IPS-18c (cell line): Measurements from ENCODE around the gene PIK3R4.

Experiments used
- H3K4me3 ChIP-seq: 2 replicates; pipeline ENCODE4 v1.7.0; 2013; ENCODE audit warnings: low read depth, mild to moderate bottlenecking, low read length, moderate library complexity; ENCODE audit not compliant: insufficient read depth
- H3K9me3 ChIP-seq: one replicate; pipeline ENCODE4 v1.6.1; 2013; ENCODE audit warnings: mild to moderate bottlenecking, low read length, moderate library complexity; ENCODE audit not compliant: control insufficient read depth, insufficient read depth

The PIK3R4 gene

DNA sequence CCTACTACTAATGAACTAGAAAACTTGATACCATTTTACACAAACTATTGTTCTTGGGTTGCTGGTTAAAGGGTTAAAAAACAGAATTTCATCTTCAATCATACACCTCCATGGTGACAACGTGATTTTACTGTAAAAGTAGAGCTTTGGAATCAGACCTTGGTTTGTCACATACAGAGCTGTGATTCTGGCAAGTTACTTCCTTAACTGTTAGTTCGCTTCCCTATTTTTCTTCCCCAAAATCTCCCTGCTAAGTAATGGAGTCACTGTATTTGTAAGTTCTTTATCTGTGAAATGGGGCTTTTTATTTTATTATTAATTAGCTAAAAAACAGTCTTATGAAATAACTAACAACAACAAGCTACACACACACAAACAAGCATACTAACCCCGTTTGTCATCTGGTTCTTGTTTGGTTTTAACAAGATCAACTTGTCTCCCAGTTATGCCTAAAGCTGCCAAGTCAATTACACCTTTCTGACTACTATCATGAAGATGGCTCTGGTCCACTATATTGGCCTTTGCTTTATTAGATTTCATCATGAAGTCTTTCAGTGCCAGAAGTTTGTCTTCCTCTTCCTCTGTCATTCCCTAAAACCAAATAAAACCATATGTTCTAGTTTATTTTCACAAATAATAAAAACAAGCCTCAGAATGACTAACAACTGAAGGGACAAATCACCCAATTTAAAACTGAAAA is 38.6 kb downstream of the PIK3R4 start:
- Histone ChIP-seq H3K9me3 (no peaks in the 10 kb centered on the region), H3K4me3 (no peak overlapping the region)

DNA sequence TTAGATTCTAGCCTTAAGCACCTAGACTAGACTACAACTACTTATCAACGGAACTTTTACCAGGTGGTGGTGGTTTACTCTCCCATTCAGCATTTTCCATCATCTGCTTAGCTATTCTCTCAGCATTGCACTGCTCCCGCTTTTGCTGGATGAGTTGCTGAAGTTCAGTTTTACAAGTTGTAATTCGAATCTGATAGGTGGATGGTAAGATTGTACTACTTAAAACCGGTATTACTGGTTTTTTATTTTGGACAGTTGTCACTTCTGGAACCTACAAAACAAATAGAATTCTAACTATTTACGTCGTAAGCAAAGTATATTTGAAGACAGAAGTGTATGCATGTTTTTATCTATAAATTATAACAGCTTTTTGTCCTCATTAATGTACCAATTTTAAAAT is 41.1 kb downstream of the PIK3R4 start:
- Histone ChIP-seq H3K4me3 (no peak overlapping the region), H3K9me3 (peaks cover 2% of the 10 kb centered on the region)

DNA sequence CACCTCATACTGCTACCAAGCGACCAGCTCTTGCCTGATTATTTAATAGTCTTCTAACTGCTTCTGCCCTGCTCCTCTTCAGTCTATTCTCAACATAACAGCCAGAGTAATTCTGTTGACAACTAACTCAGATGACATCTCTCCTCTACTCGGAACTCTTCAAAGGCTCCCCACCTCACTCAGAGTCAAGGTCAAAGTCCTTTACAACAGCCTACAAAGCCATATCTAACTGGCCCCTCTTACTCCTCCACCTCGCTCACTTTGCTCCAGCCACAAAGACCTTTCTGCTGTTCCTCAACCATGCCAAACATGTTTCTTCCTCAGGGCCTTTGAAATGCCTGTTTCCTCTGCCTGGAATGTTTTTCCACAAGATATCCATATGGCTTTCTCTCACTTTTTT is 43.6 kb downstream of the PIK3R4 start:
- no peak overlapping the region for H3K4me3 ChIP-seq
- H3K9me3 ChIP-seq: peaks cover 2% of the 10 kb centered on the region

DNA sequence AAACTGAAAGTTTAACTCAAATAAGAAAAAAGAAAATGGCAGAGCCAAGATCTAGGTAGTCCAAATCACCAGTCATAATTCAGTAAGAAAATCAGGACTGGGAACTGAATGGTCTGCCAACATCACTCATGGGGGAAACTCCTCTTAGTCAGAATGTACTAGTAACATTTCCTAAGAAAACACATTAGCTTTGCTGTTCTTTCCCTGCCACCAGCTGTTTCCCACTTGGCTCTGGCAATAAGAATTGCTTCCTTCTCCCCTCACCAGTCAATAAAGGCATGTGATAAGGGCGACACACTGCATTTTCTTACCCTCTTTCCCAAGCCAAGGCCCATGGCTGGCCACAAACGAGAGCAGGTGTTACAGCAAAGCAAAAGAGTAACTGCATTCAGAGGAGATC is 46.1 kb downstream of the PIK3R4 start:
- Histone ChIP-seq H3K4me3 (no peak overlapping the region), H3K9me3 (peaks cover 2% of the 10 kb centered on the region)

DNA sequence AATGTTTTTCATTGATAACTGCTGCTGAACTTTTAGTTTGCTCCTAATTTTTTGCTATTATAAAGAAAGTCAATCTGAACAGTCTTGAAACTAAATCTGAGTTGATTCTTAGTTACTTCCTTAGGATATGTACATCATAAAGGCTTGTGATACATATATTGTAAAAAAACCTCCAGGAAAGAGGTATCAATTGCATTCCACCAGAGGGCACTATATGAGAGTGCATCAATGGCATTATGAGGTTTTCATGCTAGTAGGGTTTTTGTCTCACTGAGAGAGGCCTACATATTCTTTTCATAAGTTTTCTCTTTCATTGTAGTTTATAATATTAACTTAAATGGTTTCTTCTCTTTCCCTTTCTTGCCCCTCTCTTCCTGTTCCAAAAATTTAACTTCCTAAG is 46.9 kb downstream of the PIK3R4 start:
- H3K4me3 ChIP-seq: no peak overlapping the region
- peaks cover 2% of the 10 kb centered on the region for H3K9me3 ChIP-seq

DNA sequence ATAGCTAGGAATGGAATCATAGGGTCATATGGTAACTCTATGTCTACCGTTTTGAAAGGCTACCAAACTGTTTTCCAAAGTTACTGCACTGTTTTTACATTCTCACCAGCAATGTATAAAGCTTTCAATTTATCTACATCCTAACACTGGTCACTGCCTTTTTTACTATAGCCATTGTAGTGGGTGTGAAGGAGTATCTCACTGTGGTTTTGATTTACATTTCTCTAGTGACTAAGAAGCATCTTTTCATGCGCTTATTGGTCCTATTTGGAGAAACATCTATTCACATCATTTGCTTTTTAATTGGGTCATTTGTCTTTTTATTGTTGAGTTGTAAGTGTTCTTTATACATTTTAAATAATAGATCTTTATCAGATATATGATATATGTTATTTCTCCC is 53.3 kb downstream of the PIK3R4 start:
- no peaks in the 10 kb centered on the region for H3K9me3 ChIP-seq
- H3K4me3 ChIP-seq: no peak overlapping the region

DNA sequence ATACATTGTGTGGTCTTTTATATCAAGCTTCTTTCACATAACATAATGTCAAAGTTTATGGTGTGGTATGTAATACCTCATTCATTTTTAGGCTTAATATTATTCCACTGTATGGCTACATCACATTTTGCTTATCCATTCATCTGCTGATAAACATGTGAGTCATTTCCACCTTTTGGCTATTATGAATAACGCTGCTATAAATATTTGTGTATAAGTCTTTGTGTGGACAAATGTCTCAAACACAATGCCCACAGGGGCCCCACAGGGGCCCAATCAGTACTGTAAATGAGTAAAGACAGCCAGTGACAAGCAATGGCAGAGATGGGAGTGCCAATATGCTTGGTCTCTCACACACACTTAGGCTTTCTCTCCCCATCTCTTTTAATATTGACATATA is 54.2 kb downstream of the PIK3R4 start:
- Histone ChIP-seq H3K4me3 (no peak overlapping the region), H3K9me3 (no peaks in the 10 kb centered on the region)

DNA sequence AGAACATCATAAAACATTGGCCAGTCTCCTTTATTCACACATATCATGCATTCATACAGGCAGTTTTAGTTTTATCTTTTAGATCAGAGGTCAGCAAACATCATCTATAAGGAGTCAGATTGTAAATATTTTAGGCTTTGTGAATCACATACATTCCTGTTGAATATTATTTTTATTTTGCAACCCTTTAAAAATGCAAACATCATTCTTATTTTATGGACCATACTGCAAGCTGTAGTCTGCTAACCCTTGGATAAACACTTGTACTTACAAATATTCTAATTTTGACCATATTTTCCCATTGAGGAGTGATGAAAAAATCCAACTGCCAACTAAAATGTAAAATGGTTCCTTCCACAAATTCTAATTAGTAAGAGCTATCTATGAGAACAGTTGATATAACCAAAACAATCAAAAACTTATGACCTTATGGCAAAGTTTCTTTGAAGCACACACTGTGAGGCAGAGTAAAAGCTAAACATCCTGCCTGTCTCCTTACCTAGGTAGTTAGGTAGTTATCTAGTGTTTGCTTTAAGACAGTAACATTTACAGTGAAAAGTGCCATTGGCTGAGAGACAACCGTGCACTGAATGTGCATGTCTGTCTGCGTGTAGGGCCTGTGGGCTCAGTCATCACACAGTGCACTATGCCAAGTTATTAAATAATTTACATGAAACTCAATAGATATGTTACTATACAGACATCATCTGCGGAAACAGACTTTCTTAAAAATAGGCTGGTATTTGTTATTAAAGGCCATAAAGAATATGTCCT is 57.7 kb downstream of the PIK3R4 start:
- no peak overlapping the region for H3K4me3 ChIP-seq
- H3K9me3 ChIP-seq: no peaks in the 10 kb centered on the region

DNA sequence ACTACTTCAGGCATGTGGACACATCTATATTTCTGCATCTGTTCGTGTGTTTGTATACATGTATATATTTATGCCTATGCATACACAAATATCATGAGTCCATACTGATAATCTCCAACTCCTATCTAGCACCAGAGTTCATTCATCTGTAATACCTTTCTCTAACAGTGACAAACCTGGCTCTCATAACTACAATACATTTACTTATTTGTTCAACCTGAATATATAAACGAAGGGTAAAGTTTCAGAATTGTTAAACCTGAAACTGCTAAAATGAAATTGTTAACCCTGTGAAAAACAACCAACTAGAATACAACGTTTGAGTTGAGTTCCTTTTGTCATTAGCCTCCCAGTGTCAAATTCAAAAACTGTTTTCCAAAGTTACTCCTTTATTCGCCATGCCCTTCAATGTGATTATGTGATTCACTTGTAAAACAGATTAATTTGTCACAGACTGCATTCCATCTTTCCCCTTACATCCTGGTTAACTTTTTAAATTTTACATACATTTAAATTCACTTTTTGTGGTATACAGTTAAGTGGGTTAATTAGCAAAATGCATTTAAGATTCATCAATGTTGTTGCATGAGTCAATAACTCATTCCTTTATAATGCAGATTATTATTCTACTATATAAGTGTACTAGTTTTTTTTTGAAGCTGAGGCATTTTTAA is 58.5 kb downstream of the PIK3R4 start:
- Histone ChIP-seq H3K4me3 (no peak overlapping the region), H3K9me3 (no peaks in the 10 kb centered on the region)

DNA sequence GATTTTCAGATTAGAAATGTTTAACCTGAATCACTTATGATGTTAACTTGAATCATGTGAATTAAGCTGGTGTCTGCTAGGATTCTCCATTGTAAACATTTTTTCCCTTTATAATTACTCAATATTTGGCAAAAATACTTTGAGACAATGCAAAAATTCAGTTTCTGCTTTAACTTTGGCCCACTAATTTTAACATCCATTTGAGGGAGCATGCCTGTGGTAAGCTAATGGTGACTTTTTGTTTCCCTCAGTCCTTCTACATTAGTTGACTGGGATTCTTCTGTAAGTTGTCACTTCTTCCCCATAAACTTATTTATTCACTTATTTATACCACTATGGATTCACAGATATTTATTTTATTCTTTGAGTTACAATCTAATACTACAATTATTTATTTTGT is 59.3 kb downstream of the PIK3R4 start:
- H3K9me3 ChIP-seq: no peaks in the 10 kb centered on the region
- H3K4me3 ChIP-seq: no peak overlapping the region

DNA sequence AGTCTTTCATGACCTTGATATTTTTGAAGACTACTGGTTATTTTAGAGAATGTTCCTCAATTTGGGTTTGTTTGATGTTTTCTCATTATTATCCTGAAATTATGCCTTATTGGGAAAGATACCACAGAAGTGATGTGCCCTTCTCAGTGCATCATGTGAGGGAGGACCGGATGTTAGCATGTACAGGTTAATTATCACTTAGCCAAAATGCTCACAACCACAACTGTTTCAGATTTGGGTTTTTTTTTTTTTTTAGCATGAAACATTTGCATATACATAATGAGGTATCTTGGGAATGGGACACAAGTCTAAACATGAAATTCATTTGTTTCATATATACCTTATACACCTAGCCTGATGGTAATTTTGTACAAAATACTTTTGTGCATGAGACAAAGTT is 59.8 kb downstream of the PIK3R4 start:
- no peaks in the 10 kb centered on the region for H3K9me3 ChIP-seq
- no peak overlapping the region for H3K4me3 ChIP-seq

DNA sequence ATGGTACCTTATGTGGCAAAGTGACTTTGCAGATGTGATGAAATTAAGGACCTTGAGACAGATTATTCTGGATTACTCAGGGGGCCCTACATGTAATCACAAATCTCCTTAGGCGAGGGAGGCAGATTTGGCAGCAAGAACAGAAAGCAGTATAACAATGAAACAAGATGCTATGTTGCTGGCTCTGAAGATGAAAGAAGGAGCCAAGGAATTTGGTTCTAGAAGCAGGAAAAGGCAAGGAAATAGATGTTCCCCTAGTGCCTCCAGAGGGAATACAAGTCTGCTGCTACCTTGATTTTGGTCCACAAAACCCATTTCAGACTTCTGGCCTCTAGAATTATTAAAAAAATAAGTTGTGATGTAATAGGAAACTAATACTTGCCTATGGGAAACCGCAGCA is 64.5 kb downstream of the PIK3R4 start:
- no peaks in the 10 kb centered on the region for H3K9me3 ChIP-seq
- H3K4me3 ChIP-seq: no peak overlapping the region

DNA sequence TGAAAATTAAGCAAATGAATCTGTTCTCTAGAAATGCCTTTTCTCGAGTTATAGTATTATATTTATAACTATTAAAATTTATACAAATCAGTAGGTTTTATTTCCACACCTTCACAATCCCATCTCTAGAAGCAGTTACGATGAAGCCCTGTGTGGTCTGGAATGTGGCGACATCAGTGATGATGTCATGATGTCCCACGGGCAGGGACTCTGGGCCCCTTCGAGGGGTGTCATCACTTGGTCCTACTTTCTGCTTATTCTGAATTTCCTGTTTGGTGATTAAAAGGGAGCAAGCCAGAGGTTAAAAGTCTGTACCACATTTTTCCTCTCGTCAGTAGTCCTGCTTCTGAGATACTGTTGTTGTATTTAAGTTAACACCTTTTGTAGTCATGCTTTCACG is 67.4 kb downstream of the PIK3R4 start:
- no peak overlapping the region for H3K4me3 ChIP-seq
- no peaks in the 10 kb centered on the region for H3K9me3 ChIP-seq

DNA sequence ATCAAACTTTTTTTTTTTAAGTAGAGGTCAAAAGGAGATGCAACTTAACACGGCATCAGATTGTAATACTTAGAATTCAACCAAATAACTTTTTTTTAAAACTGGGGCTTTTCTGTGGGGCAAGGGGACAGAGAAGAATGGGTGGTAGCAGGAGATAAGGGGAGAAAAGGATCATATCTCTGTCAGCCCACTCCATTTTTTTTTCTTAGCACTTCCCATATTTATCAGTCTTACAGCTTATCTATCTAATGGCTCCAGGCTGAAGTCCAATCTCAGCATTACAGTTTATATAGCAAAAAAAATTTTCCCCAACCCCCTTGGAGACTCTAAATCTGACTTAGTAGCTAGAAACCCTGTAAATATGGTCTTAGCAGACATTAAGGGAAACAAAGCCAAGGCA is 69.3 kb downstream of the PIK3R4 start:
- no peak overlapping the region for H3K4me3 ChIP-seq
- no peaks in the 10 kb centered on the region for H3K9me3 ChIP-seq

DNA sequence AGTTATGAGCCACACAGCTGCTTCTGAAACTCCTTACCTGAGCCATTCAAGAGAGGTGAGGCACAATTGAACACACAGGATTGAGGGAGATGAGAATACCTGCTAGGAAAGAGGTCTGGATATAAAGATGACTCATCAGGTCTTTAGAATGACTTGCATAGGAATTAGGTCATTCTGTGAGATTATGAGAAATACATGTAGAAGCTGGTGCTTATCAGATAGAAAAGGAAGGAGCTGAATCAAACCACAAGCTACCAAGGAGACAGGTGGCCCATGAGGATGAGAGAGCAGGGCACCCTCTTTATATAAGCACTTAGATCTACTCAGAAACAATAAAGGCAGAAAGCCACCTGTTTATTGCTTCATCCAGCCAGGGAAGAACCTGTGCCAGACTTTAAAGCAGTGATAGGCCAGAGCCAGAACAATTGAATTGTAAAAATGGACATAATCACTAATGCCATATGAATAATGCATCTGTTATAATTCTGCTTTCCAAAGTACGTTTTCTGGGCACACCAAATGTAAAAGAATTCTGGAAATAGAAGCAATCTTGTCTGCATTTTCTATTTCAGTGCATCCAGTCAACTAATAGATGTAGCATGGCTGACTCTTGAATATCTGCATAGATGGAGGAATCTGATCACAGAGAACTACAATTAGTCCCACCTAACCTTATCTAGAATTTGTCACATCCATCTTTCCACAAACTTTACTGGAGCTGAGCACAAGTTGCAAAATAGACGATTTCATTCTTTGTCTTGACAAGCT is 74.9 kb downstream of the PIK3R4 start:
- H3K4me3 ChIP-seq: no peak overlapping the region
- no peaks in the 10 kb centered on the region for H3K9me3 ChIP-seq

DNA sequence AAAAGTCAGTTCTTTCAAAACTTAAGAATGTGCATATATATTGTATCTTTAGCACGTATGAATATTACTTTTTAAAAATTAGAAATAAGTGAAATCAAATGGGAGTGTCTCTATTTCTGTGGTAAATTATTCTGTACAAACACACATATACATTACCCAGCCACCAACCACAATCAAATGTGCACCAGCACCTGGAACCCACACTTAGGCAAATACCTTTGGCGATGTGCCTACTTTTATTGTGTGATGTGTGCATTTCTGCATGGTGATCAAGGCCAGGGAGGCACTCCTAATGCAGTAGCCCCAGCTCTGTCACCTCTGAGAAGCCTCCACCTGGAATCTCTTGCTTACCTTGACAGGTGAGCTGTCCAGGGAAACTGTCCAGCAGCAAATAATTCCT is 76.9 kb downstream of the PIK3R4 start:
- Histone ChIP-seq H3K9me3 (no peaks in the 10 kb centered on the region), H3K4me3 (no peak overlapping the region)

DNA sequence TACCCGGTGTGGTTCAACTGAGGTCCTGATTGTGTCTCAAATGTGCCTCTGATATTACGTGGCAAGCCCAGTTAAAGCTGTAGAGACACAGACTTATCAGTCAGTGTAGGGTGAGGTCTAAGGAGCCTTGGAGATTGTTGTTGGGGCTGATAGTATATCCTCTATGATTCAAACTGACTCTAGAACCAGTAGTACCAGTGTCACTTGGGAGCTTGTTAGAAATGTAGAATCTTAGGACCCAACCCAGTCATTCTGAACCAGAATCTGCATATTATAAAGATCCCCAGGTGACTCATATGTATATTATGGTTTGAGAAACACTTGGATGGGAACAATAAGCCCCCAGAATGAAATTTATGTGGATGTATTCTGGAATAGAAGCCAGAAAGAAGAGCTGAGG is 83.5 kb downstream of the PIK3R4 start:
- H3K4me3 ChIP-seq: no peak overlapping the region
- H3K9me3 ChIP-seq: no peaks in the 10 kb centered on the region
